ENCODE measurements around the gene TTC23. TPM values are rescaled to one million over a fixed set of nuclear protein-coding genes. Genes with fewer than 3 reads are reported as not detected.

The TTC23 gene
- total RNA-seq, 2 experiments from 2014 or later, result 0.19 to 0.81 TPM

DNA sequence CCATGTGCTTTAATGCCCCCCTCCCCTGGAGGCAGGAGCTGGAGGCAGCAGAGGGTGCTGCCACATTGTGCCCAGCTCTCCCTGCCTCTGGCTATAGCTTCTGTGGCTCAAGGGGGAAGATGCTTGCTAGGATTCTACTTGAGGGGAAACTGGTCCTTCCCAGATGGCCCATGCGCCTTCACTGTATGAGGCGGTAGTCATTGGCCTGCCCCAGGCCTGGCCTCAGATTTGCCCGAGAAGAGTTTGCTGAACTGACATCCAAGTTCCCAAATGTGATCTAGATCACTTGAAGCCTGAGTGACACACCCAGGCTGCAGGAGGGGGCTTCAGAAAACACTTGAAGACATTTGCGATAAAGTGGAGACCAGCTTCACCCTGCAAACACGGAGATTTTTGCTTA lies 140.4 kb downstream of the TTC23 start:
- Histone ChIP-seq H3K27me3 (ENCODE audit: control insufficient read depth in 1 of 2, insufficient read depth in 2 of 2, low read length in 2 of 2) (peaks cover 0 to 23% of the 10 kb centered on the region in 2 experiments), H3K4me1 (ENCODE audit: insufficient read depth, low read length) (peaks cover 14% of the 10 kb centered on the region), H3K36me3 (ENCODE audit: insufficient read depth, low read length) (no peaks in the 10 kb centered on the region), H3K27ac (ENCODE audit: low read depth in 1 of 2, low read length in 2 of 2) (no peak overlapping the region), H3K9me3 (ENCODE audit: control insufficient read depth in 1 of 2, insufficient read depth in 1 of 2, low read length in 2 of 2) (no peaks in the 10 kb centered on the region), H3K4me3 (ENCODE audit: low read length) (no peak overlapping the region)
- Mint-ChIP-seq H3K9me3 (no peaks in the 10 kb centered on the region), H3K4me3 (no peak overlapping the region), H3K36me3 (ENCODE audit: low read depth) (no peaks in the 10 kb centered on the region), H3K27ac (no peak overlapping the region), H3K4me1 (ENCODE audit: low read depth) (peaks cover 7% of the 10 kb centered on the region), H3K27me3 (peaks cover 18% of the 10 kb centered on the region)
- ChIA-PET CTCF (no interaction called here), POLR2A (no interaction called here)
- intact Hi-C loops (cut with DNase I, micrococcal nuclease), result no loop called here
- DNase-seq, result no peak
- ATAC-seq (ENCODE audit: poor library complexity), result no peak
- TF ChIP-seq, protein P1, sequence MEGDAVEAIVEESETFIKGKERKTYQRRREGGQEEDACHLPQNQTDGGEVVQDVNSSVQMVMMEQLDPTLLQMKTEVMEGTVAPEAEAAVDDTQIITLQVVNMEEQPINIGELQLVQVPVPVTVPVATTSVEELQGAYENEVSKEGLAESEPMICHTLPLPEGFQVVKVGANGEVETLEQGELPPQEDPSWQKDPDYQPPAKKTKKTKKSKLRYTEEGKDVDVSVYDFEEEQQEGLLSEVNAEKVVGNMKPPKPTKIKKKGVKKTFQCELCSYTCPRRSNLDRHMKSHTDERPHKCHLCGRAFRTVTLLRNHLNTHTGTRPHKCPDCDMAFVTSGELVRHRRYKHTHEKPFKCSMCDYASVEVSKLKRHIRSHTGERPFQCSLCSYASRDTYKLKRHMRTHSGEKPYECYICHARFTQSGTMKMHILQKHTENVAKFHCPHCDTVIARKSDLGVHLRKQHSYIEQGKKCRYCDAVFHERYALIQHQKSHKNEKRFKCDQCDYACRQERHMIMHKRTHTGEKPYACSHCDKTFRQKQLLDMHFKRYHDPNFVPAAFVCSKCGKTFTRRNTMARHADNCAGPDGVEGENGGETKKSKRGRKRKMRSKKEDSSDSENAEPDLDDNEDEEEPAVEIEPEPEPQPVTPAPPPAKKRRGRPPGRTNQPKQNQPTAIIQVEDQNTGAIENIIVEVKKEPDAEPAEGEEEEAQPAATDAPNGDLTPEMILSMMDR (IDR thresholded peaks at IDR 0.05), result no peak

DNA sequence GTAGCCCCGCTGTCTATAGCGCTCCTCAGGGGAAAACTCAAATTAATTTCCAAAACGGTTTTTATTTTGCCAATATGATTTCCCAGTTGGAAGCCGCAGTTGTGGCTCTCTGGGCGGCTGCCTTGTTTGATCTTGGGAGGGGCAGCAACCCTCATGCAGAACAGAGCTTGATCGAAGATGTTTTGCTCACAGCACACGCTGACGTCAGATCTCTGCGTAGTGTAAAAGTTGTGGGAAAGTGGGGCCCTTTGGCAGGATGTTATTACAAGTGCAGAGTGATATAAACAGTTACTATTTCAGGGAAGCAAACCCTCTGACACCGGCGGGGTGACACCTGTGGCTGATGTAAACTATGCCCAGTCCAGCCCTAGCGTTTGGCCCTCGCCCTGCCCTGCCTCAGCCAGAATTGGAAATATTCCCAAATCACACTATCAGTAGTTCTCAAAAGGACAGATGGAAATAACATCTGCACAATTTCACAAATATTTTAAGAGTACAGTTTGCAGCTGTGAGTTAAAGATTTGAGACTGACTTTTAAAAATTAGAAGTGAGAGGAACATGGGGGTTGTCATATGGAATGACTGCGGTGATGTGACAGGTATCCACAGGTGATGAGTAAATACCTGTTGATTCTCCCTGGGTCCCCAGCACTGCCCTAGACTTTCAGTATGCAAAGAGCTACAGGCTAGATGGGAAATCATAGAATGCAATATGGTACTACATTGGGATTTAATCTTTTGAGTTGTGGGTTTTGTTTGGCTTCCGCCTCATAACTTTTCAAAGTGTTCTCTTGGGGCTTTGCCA lies 142.8 kb downstream of the TTC23 start:
- Histone ChIP-seq H3K27me3 (ENCODE audit: control insufficient read depth in 1 of 2, insufficient read depth in 2 of 2, low read length in 2 of 2) (peaks cover 15 to 40% of the 10 kb centered on the region in 2 experiments), H3K9me3 (ENCODE audit: control insufficient read depth in 1 of 2, insufficient read depth in 1 of 2, low read length in 2 of 2) (no peaks in the 10 kb centered on the region), H3K4me3 (ENCODE audit: low read length) (peak overlapping the region; percentile 29), H3K27ac (ENCODE audit: low read depth in 1 of 2, low read length in 2 of 2) (no peak overlapping the region), H3K4me1 (ENCODE audit: insufficient read depth, low read length) (peaks cover 14% of the 10 kb centered on the region), H3K36me3 (ENCODE audit: insufficient read depth, low read length) (no peaks in the 10 kb centered on the region)
- TF ChIP-seq, protein P1 (IDR thresholded peaks at IDR 0.05), result no peak
- Mint-ChIP-seq H3K4me1 (ENCODE audit: low read depth) (peaks cover 11% of the 10 kb centered on the region), H3K27ac (no peak overlapping the region), H3K9me3 (no peaks in the 10 kb centered on the region), H3K4me3 (peak overlapping the region; percentile 45), H3K27me3 (peaks cover 40% of the 10 kb centered on the region), H3K36me3 (ENCODE audit: low read depth) (no peaks in the 10 kb centered on the region)
- intact Hi-C loops (cut with DNase I, micrococcal nuclease), result no loop called here
- POLR2A ChIA-PET, result no interaction called here
- DNase-seq (peak in 5 of 14 experiments; percentile 13 to 67 (median 56)), ATAC-seq (ENCODE audit: poor library complexity) (peak; percentile 39)
- CTCF ChIA-PET, result no interaction called here

DNA sequence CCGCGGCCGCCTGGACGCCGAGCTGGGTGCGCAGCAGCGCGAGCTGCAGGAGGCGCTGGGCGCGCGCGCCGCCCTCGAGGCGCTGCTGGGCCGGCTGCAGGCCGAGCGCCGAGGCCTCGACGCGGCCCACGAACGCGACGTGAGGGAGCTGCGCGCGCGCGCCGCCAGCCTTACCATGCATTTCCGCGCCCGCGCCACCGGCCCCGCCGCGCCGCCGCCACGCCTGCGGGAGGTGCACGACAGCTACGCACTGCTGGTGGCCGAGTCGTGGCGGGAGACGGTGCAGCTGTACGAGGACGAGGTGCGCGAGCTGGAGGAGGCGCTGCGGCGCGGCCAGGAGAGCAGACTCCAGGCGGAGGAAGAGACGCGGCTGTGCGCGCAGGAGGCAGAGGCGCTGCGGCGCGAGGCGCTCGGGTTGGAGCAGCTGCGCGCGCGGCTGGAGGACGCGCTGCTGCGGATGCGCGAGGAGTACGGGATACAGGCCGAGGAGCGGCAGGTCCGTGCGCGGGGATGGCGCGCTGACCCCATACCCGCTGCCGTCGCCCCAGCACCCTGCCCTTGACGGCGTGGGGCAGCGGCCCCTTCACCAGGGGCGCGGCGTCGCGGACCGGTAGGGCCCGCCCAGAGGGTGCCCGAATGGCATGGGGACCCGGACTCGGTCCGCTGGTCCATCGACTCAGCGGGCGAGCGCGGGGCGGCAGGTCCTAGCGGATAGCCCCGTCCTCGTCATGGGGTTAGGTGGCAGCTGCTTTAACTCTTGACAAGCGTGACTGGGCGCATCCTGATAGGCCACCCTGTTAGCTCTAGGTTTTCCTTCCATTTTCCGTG lies 143.7 kb downstream of the TTC23 start:
- ATAC-seq (ENCODE audit: poor library complexity), result no peak
- Mint-ChIP-seq H3K27me3 (peaks cover 43% of the 10 kb centered on the region), H3K27ac (no peak overlapping the region), H3K4me3 (peak overlapping the region; percentile 45), H3K9me3 (no peaks in the 10 kb centered on the region), H3K4me1 (ENCODE audit: low read depth) (peaks cover 11% of the 10 kb centered on the region), H3K36me3 (ENCODE audit: low read depth) (no peaks in the 10 kb centered on the region)
- Histone ChIP-seq H3K36me3 (ENCODE audit: insufficient read depth, low read length) (no peaks in the 10 kb centered on the region), H3K4me1 (ENCODE audit: insufficient read depth, low read length) (peaks cover 14% of the 10 kb centered on the region), H3K9me3 (ENCODE audit: control insufficient read depth in 1 of 2, insufficient read depth in 1 of 2, low read length in 2 of 2) (no peaks in the 10 kb centered on the region), H3K4me3 (ENCODE audit: low read length) (peak overlapping the region; percentile 29), H3K27me3 (ENCODE audit: control insufficient read depth in 1 of 2, insufficient read depth in 2 of 2, low read length in 2 of 2) (peaks cover 15 to 46% of the 10 kb centered on the region in 2 experiments), H3K27ac (ENCODE audit: low read depth in 1 of 2, low read length in 2 of 2) (no peak overlapping the region)
- intact Hi-C loops (cut with DNase I, micrococcal nuclease), result no loop called here
- CTCF ChIA-PET, result no interaction called here
- TF ChIP-seq, protein P1 (IDR thresholded peaks at IDR 0.05), result no peak
- POLR2A ChIA-PET, result no interaction called here
- peak in 8 of 14 experiments; percentile 5 to 63 (median 36) for DNase-seq
